Right atrium auricular region (tissue), 2 donors: ENCODE data around the gene SC5D. TPM values are rescaled to one million over a fixed set of nuclear protein-coding genes. Genes with fewer than 3 reads are reported as not detected.

Experiments used
- DNase-seq: peaks from one replicate; pipeline ENCODE4 v3.0.0-alpha.2; 2019; ENCODE audit warnings: low spot score
- H3K27ac ChIP-seq, 2 donors: fragments of 200-600 bp; sonication (generic); 1 replicate in 1 of 2; 2 replicates in 1 of 2; pipeline ENCODE4 v1.5.1; 2016 to 2019
- H3K27me3 ChIP-seq, 2 donors: fragments of 200-600 bp; sonication (generic); one replicate each; pipeline versions ENCODE4 v1.5.1 to v1.6.0; 2017 to 2019
- H3K36me3 ChIP-seq: fragments of 200-600 bp; sonication (generic); one replicate; pipeline ENCODE4 v1.5.1; 2016
- H3K4me1 ChIP-seq, 2 donors: fragments of 200-600 bp; sonication (generic); one replicate each; pipeline versions ENCODE4 v1.5.1 to v1.6.0; 2017 to 2019
- H3K4me3 ChIP-seq, 2 donors: fragments of 200-600 bp; sonication (generic); 1 replicate in 1 of 2; 2 replicates in 1 of 2; pipeline ENCODE4 v1.5.1; 2017 to 2019; ENCODE audit warnings: mild to moderate bottlenecking in 1 of 2, moderate library complexity in 1 of 2
- H3K9me3 ChIP-seq, 2 donors: fragments of 200-600 bp; sonication (generic); one replicate each; pipeline ENCODE4 v1.5.1; 2019
- total RNA-seq, 2 donors: library from RNA; depleted of rRNA; stranded (reverse); fragments of >200 nt; gene quantifications; one replicate each; pipeline ENCODE4 v1.1.0, GENCODE V29; 2016
- TF ChIP-seq, protein P1 (sequence below), 2 donors: fragments of 200-600 bp; sonication (generic); IDR thresholded peaks; one replicate each; pipeline ENCODE4 v1.5.1; 2019; ENCODE audit warnings: antibody characterized with exemption in 2 of 2

The SC5D gene
- total RNA-seq, 2 donors from 2014 or later, result 21.6 to 22.1 TPM

DNA sequence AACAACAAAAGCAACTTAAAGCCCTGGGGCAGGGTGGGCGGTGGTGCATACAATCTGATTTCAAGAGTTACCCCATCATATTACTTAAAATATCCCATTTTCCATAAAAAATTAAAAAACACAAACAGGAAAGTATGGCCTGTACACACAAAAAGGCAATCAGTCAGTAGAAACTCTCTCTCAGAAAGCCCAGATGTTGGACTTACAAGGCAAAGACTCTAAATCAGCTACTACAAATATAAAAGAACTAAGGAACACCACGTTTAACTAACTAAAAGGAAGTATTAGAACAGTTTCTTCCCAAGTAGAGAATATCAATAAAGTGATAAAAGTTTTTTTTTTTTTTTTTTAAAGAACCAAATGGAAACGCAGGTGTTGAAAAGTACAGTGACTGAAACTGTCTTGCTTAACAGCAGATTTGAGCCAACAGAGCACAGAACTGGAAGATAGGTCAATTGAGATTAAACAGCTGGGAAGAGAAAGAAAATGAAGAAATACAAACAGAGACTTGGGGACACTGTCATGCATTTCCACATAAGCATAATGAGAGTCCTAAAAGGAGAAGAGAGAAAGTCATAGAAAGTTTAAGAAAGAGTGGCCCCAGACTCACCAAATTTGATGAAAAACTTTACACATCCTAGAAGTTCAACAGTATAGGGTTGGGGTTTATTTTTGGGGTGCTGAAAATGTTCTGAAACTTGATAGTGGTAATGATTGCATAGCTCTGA lies 8.6 kb downstream of the SC5D start:
- Histone ChIP-seq H3K27ac (no peak overlapping the region), H3K4me3 (no peak overlapping the region), H3K4me1 (peaks cover 0 to 13% of the 10 kb centered on the region in 2 donors), H3K27me3 (no peaks in the 10 kb centered on the region), H3K9me3 (no peaks in the 10 kb centered on the region), H3K36me3 (peaks cover 11% of the 10 kb centered on the region)
- TF ChIP-seq, protein P1, sequence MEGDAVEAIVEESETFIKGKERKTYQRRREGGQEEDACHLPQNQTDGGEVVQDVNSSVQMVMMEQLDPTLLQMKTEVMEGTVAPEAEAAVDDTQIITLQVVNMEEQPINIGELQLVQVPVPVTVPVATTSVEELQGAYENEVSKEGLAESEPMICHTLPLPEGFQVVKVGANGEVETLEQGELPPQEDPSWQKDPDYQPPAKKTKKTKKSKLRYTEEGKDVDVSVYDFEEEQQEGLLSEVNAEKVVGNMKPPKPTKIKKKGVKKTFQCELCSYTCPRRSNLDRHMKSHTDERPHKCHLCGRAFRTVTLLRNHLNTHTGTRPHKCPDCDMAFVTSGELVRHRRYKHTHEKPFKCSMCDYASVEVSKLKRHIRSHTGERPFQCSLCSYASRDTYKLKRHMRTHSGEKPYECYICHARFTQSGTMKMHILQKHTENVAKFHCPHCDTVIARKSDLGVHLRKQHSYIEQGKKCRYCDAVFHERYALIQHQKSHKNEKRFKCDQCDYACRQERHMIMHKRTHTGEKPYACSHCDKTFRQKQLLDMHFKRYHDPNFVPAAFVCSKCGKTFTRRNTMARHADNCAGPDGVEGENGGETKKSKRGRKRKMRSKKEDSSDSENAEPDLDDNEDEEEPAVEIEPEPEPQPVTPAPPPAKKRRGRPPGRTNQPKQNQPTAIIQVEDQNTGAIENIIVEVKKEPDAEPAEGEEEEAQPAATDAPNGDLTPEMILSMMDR (IDR thresholded peaks at IDR 0.05), result no peak
- no peak for DNase-seq

DNA sequence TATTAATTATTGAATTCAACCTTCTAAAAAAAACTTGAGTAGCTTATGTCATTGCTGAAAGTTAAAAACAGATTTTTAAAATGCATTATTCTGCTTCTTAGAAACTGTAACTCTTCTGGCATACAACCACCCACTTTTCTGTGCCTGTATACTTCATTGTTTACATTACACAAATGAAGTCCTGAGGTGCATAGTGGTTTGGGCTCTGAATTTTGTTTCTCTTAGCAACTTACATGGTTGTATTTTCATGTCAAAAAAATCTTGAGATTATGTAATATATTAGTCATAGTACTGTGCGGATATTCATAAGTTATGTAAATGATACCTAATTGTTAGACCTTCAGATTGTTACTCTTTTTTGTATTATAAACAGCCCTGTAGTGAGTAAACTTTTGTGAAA lies 12.2 kb downstream of the SC5D start:
- DNase-seq, result no peak
- TF ChIP-seq, protein P1 (IDR thresholded peaks at IDR 0.05), result no peak
- peaks cover 34% of the 10 kb centered on the region for H3K36me3 ChIP-seq
- H3K9me3 ChIP-seq, result no peaks in the 10 kb centered on the region
- H3K4me3 ChIP-seq, result no peak overlapping the region
- H3K4me1 ChIP-seq, result peaks cover 0 to 13% of the 10 kb centered on the region in 2 donors
- no peaks in the 10 kb centered on the region for H3K27me3 ChIP-seq
- no peak overlapping the region for H3K27ac ChIP-seq

DNA sequence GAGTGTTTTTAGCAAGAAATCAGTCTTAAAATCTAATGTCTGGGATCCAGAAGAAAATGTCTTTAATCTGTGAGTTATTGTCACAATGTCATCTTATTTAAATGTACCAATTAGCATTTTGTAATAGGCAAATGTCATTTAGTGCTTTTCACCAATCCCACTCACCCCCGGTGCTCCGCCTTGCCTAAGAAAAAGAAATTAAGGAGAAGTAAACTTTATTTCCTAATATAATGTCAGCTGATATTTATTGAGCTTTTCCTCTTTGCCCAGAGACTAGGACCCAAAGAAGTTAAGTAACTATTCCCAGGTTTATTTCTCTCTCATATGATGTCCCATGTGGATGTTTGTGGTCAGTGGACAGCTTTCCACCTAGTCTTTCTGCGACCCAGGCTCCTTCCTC lies 16.2 kb downstream of the SC5D start:
- TF ChIP-seq, protein P1 (IDR thresholded peaks at IDR 0.05), result no peak
- H3K4me3 ChIP-seq, result no peak overlapping the region
- no peaks in the 10 kb centered on the region for H3K27me3 ChIP-seq
- peaks cover 34% of the 10 kb centered on the region for H3K36me3 ChIP-seq
- H3K9me3 ChIP-seq, result no peaks in the 10 kb centered on the region
- H3K27ac ChIP-seq, result no peak overlapping the region
- no peaks in the 10 kb centered on the region for H3K4me1 ChIP-seq
- DNase-seq, result no peak

DNA sequence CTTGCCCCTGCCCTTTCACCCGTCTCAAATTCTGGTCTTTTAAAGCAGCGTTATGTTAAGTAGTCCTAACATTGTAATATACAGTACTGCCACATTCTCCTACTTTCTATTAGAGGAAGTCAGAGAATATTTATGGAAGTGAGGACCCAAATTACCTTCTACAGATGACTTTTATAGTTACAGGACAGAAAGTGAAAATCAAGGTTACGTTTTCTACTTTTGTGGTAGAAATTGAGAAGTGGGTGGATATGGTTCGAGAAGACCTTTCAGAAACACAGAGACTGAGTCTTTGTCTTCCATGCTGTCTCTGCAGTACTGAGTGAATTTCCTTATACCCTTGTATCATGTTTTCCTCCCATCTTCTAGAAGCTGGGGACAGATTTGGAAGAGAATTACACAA lies 17.1 kb downstream of the SC5D start:
- no peak overlapping the region for H3K27ac ChIP-seq
- H3K4me1 ChIP-seq, result no peaks in the 10 kb centered on the region
- no peaks in the 10 kb centered on the region for H3K9me3 ChIP-seq
- H3K4me3 ChIP-seq, result no peak overlapping the region
- peaks cover 25% of the 10 kb centered on the region for H3K36me3 ChIP-seq
- TF ChIP-seq, protein P1 (IDR thresholded peaks at IDR 0.05), result no peak
- no peaks in the 10 kb centered on the region for H3K27me3 ChIP-seq
- no peak for DNase-seq

DNA sequence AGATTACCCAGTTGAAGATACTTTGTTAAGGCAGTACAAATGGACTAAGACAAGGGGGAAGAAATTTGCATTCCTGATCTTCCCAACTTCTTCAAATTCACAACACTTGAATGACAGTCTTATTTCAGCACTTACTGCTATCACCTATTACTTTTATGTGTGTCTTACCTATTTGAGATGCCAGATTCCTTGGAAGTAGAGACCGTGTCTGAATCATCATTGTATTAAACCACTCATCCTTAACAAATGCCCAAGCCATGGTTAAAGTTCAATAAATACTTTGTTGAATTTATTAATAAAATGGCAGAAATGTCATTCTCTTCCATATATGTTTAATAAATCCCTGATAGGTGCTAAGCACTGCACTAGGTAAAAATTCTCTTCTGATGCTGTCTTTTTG lies 18.3 kb downstream of the SC5D start:
- no peak overlapping the region for H3K4me3 ChIP-seq
- no peaks in the 10 kb centered on the region for H3K4me1 ChIP-seq
- H3K27me3 ChIP-seq, result no peaks in the 10 kb centered on the region
- no peak overlapping the region for H3K27ac ChIP-seq
- H3K9me3 ChIP-seq, result no peaks in the 10 kb centered on the region
- H3K36me3 ChIP-seq, result peaks cover 23% of the 10 kb centered on the region
- DNase-seq, result no peak
- TF ChIP-seq, protein P1 (IDR thresholded peaks at IDR 0.05), result no peak

DNA sequence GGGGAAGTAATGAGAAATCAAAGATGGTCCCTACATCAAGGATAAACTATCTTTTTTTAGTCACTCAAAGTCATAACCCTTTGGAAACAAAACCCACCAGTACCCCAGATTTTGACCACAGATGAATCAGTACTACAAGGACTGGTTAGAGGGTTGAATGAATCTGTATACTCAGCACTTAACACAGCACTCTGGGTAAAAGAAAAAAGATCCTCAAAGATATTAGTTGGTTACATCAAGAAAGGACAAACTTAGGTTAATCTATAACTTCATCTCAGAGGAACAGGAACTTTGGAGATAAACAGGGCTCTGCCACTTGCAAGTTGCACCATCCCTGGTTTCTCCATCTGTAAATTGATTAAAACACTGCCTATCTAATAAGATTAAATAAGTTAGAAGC lies 18.8 kb downstream of the SC5D start:
- Histone ChIP-seq H3K27ac (no peak overlapping the region), H3K27me3 (no peaks in the 10 kb centered on the region), H3K36me3 (peaks cover 20% of the 10 kb centered on the region), H3K9me3 (no peaks in the 10 kb centered on the region), H3K4me3 (no peak overlapping the region), H3K4me1 (no peaks in the 10 kb centered on the region)
- DNase-seq, result no peak
- TF ChIP-seq, protein P1 (IDR thresholded peaks at IDR 0.05), result no peak
